K562 (cell line): ENCODE data around the gene NAGLU. TPM values are rescaled to one million over a fixed set of nuclear protein-coding genes. Genes with fewer than 3 reads are reported as not detected.

Source experiments
- ADNP ChIP-seq: fragments of 200-800 bp; sonication (Bioruptor generic); IDR thresholded peaks from 2 replicates; pipeline ENCODE4 v1.6.1; 2016; ENCODE audit warnings: missing genetic modification characterization, missing compliant biosample characterization
- HDGF ChIP-seq: fragments of 450-650 bp; IDR thresholded peaks from 2 replicates; pipeline ENCODE4 v1.6.1; 2016
- HMGN3 ChIP-seq: IDR thresholded peaks from 2 replicates; pipeline ENCODE4 v1.6.1; 2011; ENCODE audit warnings: borderline replicate concordance, low read depth, mild to moderate bottlenecking, mixed read lengths, low read length; ENCODE audit not compliant: insufficient read length; ENCODE audit errors: extremely low read depth
- MTA2 ChIP-seq: fragments of 450-650 bp; IDR thresholded peaks from 2 replicates; pipeline ENCODE4 v1.6.1; 2016; ENCODE audit warnings: low read depth
- NONO ChIP-seq, 2 experiments: fragments of 200-400 bp in 1 of 2; fragments of 450-650 bp in 1 of 2; formaldehyde crosslinking in 1 of 2; IDR thresholded peaks; 2 replicates each; pipeline ENCODE4 v1.6.1; 2017; ENCODE audit warnings: low read depth in 2 of 2, mild to moderate bottlenecking in 2 of 2, moderate library complexity in 2 of 2, low read length in 1 of 2
- polyA plus RNA-seq, 8 experiments: library from polyadenylated mRNA; depleted of rRNA in 4 of 8; stranded (reverse) in 5 of 8; unstranded in 3 of 8; fragments of >200 nt; fragmentation: Nextera tagmentation in 2 of 8; fragmentation: Illumina TruSeq in 1 of 8; extraction: Ambion mirVana in 2 of 8; extraction: Trizol in 1 of 8; gene quantifications; 2 replicates each; pipeline versions ENCODE4 v1.2.1 to v1.2.3, GENCODE V29; 2011 to 2014; ENCODE audit warnings: inconsistent platforms in 1 of 8, missing spikeins in 1 of 8
- total RNA-seq, 7 experiments: library from RNA; depleted of rRNA in 6 of 7; stranded (reverse); fragments of >200 nt in 6 of 7; fragmentation: Illumina TruSeq in 2 of 7; extraction: Trizol in 2 of 7; gene quantifications; 2 replicates each; pipeline versions ENCODE4 v1.2.1 to v1.2.3, GENCODE V29; 2011 to 2021; ENCODE audit warnings: low replicate concordance in 1 of 7
- TF ChIP-seq, protein P1 (sequence below), 2 experiments: IDR thresholded peaks; 2 replicates each; pipeline ENCODE4 v1.6.1; 2012; ENCODE audit warnings: improper control_type of control experiment in 2 of 2, low read depth in 2 of 2, low read length in 2 of 2, borderline replicate concordance in 1 of 2
- TF ChIP-seq, protein P2 (sequence below): IDR thresholded peaks from 2 replicates; pipeline ENCODE4 v1.6.1; 2011; ENCODE audit not compliant: insufficient read length; ENCODE audit errors: extremely low read depth
- TF ChIP-seq, protein P3 (sequence below): fragments of 450-650 bp; IDR thresholded peaks from 2 replicates; pipeline ENCODE4 v1.7.1; 2018; ENCODE audit warnings: mild to moderate bottlenecking, low read depth; ENCODE audit not compliant: partially characterized antibody
- TF ChIP-seq, protein P4 (sequence below), 2 experiments: fragments of 450-650 bp; IDR thresholded peaks; 2 replicates each; pipeline ENCODE4 v1.6.1; 2018; ENCODE audit warnings: mild to moderate bottlenecking in 2 of 2, low read depth in 1 of 2; ENCODE audit not compliant: partially characterized antibody in 2 of 2
- TF ChIP-seq, protein P5 (sequence below): fragments of 250-450 bp; sonication (Bioruptor Pico); IDR thresholded peaks from 2 replicates; pipeline ENCODE4 v1.4.0; 2020; ENCODE audit warnings: borderline replicate concordance

The NAGLU gene
- total and polyA plus RNA-seq, 9 of the 15 experiments (the other 6 are each of a cell fraction or from before 2014, with no cell fraction given), result 0.04 to 21.5 (median 8.5) TPM

DNA sequence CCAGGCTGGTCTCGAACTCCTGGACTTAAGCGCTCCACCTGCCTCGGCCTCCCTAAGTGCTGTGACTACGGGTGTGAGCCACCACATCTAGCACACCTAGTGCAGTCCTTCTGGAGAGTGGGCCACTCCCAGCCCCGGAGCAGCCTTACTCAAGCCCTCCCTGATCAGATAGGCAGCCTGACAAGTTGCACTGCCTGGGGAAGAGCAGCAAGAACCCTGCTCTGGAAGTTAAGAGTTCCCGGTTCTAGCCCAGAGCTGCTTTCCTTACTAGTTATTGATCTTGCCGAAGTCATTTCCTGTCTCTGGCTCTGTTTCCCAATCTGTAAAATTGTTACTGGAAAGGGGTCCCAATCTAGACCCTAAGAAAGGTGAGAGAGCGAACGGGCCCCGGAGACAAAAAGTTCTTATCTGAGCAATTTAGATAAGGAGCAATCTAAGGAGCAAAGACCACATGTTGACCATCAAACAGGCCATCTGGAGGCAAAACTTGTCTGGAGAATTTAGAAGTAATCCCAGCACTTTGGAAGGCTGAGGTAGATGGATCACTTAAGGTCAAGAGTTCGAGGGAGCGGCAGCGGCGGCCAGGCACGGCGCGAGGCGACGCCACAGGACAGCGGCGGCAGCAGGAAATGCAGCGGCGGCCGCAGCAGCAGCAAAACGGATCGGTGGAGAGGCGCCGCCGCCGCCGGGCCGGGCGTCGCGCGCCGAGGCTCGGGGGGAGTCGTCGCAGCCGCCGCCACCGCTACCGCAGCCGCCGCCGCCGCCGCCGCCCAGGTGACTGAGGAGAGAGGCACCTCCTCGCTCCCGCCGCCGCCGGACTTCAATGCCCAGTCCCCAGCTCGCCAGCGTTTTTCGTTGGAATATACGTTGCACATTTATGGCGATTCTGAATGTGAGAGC, 4.3 kb upstream of the NAGLU start (continued):
- TF ChIP-seq, protein P1, sequence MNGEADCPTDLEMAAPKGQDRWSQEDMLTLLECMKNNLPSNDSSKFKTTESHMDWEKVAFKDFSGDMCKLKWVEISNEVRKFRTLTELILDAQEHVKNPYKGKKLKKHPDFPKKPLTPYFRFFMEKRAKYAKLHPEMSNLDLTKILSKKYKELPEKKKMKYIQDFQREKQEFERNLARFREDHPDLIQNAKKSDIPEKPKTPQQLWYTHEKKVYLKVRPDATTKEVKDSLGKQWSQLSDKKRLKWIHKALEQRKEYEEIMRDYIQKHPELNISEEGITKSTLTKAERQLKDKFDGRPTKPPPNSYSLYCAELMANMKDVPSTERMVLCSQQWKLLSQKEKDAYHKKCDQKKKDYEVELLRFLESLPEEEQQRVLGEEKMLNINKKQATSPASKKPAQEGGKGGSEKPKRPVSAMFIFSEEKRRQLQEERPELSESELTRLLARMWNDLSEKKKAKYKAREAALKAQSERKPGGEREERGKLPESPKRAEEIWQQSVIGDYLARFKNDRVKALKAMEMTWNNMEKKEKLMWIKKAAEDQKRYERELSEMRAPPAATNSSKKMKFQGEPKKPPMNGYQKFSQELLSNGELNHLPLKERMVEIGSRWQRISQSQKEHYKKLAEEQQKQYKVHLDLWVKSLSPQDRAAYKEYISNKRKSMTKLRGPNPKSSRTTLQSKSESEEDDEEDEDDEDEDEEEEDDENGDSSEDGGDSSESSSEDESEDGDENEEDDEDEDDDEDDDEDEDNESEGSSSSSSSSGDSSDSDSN (IDR thresholded peaks at IDR 0.05; ENCODE audit: borderline replicate concordance in 1 of 2, low read depth in 2 of 2, low read length in 2 of 2), result peak; percentile 64 to 67; a peak in 1 of 4 replicates
- TF ChIP-seq, protein P2, sequence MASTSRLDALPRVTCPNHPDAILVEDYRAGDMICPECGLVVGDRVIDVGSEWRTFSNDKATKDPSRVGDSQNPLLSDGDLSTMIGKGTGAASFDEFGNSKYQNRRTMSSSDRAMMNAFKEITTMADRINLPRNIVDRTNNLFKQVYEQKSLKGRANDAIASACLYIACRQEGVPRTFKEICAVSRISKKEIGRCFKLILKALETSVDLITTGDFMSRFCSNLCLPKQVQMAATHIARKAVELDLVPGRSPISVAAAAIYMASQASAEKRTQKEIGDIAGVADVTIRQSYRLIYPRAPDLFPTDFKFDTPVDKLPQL, result no peak
- TF ChIP-seq, protein P3, sequence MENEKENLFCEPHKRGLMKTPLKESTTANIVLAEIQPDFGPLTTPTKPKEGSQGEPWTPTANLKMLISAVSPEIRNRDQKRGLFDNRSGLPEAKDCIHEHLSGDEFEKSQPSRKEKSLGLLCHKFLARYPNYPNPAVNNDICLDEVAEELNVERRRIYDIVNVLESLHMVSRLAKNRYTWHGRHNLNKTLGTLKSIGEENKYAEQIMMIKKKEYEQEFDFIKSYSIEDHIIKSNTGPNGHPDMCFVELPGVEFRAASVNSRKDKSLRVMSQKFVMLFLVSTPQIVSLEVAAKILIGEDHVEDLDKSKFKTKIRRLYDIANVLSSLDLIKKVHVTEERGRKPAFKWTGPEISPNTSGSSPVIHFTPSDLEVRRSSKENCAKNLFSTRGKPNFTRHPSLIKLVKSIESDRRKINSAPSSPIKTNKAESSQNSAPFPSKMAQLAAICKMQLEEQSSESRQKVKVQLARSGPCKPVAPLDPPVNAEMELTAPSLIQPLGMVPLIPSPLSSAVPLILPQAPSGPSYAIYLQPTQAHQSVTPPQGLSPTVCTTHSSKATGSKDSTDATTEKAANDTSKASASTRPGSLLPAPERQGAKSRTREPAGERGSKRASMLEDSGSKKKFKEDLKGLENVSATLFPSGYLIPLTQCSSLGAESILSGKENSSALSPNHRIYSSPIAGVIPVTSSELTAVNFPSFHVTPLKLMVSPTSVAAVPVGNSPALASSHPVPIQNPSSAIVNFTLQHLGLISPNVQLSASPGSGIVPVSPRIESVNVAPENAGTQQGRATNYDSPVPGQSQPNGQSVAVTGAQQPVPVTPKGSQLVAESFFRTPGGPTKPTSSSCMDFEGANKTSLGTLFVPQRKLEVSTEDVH, result no peak
- TF ChIP-seq HDGF (no peak), NONO (IDR thresholded peaks at IDR 0.05; ENCODE audit: low read depth in 2 of 2, low read length in 1 of 2) (0 out of 4 replicates have a peak, but pooled peaks of 1 of the 2 experiments have one; percentile 11), ADNP (tag) (peak; percentile 78; the same call in 1 of the 2 replicates), MTA2 (0 out of 2 replicates have a peak, but pooled peaks have one; percentile 18), HMGN3 (peak; percentile 75)
- TF ChIP-seq, protein P4, sequence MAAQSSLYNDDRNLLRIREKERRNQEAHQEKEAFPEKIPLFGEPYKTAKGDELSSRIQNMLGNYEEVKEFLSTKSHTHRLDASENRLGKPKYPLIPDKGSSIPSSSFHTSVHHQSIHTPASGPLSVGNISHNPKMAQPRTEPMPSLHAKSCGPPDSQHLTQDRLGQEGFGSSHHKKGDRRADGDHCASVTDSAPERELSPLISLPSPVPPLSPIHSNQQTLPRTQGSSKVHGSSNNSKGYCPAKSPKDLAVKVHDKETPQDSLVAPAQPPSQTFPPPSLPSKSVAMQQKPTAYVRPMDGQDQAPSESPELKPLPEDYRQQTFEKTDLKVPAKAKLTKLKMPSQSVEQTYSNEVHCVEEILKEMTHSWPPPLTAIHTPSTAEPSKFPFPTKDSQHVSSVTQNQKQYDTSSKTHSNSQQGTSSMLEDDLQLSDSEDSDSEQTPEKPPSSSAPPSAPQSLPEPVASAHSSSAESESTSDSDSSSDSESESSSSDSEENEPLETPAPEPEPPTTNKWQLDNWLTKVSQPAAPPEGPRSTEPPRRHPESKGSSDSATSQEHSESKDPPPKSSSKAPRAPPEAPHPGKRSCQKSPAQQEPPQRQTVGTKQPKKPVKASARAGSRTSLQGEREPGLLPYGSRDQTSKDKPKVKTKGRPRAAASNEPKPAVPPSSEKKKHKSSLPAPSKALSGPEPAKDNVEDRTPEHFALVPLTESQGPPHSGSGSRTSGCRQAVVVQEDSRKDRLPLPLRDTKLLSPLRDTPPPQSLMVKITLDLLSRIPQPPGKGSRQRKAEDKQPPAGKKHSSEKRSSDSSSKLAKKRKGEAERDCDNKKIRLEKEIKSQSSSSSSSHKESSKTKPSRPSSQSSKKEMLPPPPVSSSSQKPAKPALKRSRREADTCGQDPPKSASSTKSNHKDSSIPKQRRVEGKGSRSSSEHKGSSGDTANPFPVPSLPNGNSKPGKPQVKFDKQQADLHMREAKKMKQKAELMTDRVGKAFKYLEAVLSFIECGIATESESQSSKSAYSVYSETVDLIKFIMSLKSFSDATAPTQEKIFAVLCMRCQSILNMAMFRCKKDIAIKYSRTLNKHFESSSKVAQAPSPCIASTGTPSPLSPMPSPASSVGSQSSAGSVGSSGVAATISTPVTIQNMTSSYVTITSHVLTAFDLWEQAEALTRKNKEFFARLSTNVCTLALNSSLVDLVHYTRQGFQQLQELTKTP (IDR thresholded peaks at IDR 0.05; ENCODE audit: low read depth in 1 of 2, partially characterized antibody in 2 of 2), result peak in 1 of 2 experiments; percentile 67
- TF ChIP-seq, protein P5, sequence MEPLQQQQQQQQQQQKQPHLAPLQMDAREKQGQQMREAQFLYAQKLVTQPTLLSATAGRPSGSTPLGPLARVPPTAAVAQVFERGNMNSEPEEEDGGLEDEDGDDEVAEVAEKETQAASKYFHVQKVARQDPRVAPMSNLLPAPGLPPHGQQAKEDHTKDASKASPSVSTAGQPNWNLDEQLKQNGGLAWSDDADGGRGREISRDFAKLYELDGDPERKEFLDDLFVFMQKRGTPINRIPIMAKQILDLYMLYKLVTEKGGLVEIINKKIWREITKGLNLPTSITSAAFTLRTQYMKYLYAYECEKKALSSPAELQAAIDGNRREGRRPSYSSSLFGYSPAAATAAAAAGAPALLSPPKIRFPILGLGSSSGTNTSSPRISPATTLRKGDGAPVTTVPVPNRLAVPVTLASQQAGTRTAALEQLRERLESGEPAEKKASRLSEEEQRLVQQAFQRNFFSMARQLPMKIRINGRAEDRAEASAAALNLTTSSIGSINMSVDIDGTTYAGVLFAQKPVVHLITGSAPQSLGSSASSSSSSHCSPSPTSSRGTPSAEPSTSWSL (CRISPR knock-in tag), result no peak
